ENCODE data around the gene GRB10. TPM values are rescaled to one million over a fixed set of nuclear protein-coding genes. Genes with fewer than 3 reads are reported as not detected.

Gene GRB10
- total RNA-seq, 2 experiments from 2014 or later = 6.3 to 6.6 TPM

GRCh38 chr7:50721160-50721559 lies 61.5 kb downstream of the GRB10 start:
- no peak overlapping the region for H3K27ac Mint-ChIP-seq
- H3K4me3 Mint-ChIP-seq = no peak overlapping the region

GRCh38 chr7:50720295-50720694 lies 62.4 kb downstream of the GRB10 start:
- no peak overlapping the region for H3K4me3 Mint-ChIP-seq
- no peaks in the 10 kb centered on the region for H3K27me3 Mint-ChIP-seq (ENCODE audit: low read depth)
- peaks cover 17% of the 10 kb centered on the region for H3K4me1 Mint-ChIP-seq (ENCODE audit: low read depth)
- ATAC-seq (no peak), DNase-seq (no peak)
- no peak overlapping the region for H3K27ac Mint-ChIP-seq
- no peaks in the 10 kb centered on the region for H3K36me3 Mint-ChIP-seq (ENCODE audit: low read depth)
- POLR2A ChIA-PET = no interaction called here
- CTCF ChIA-PET = no interaction called here
- no peaks in the 10 kb centered on the region for H3K9me3 Mint-ChIP-seq (ENCODE audit: insufficient read depth)

More at GRCh38 chr7:50721160-50721559, 61.5 kb downstream of the GRB10 start:
- DNase-seq (no peak), ATAC-seq (no peak)
- H3K27me3 Mint-ChIP-seq (ENCODE audit: low read depth) = no peaks in the 10 kb centered on the region
- no peaks in the 10 kb centered on the region for H3K36me3 Mint-ChIP-seq (ENCODE audit: low read depth)
- H3K9me3 Mint-ChIP-seq (ENCODE audit: insufficient read depth) = no peaks in the 10 kb centered on the region
- peaks cover 17% of the 10 kb centered on the region for H3K4me1 Mint-ChIP-seq (ENCODE audit: low read depth)
- ChIA-PET POLR2A (no interaction called here), CTCF (no interaction called here)

DNA sequence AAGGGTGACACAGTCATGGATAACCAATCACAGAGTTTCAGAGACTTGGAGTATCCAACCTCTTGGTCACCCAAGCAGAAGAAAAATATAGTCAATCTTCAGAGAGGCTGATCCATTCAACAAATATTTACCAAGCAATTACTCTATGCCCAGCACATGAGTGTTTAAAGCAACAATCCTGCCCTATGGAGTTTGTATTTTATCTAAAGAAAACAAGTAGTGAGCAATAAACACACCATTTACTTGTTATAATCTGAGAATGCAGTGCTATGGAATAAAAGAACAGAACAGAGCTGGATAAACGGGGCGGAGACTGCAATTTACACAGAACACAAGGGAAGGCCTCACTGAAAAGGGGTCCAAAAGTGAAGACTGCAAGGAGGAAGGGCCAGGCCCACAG lies 63.8 kb downstream of the GRB10 start:
- Mint-ChIP-seq H3K27me3 (ENCODE audit: low read depth) (no peaks in the 10 kb centered on the region), H3K27ac (no peak overlapping the region), H3K4me3 (no peak overlapping the region), H3K9me3 (ENCODE audit: insufficient read depth) (no peaks in the 10 kb centered on the region), H3K36me3 (ENCODE audit: low read depth) (no peaks in the 10 kb centered on the region), H3K4me1 (ENCODE audit: low read depth) (peaks cover 5% of the 10 kb centered on the region)
- ChIA-PET CTCF (no interaction called here), POLR2A (no interaction called here)
- ATAC-seq (no peak), DNase-seq (no peak)

DNA sequence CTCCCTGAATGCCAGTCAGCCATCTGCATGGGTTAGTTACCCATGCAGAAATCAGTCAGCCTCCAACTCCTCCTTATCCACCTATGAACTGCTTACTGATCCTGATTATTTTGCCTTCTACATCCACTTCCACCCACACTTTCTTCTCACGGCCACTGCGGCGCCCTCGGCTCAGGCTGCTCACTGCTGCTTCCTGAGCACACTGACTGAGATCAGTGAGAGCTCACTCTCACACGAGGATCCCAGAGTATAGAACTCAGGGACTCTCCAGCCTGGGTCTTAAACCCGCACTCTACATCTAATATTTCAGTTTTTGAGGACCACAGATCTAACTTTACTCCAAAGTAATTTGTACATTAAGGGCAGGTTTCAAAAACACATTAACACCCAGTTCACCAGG lies 64.4 kb downstream of the GRB10 start:
- Mint-ChIP-seq H3K36me3 (ENCODE audit: low read depth) (no peaks in the 10 kb centered on the region), H3K4me3 (no peak overlapping the region), H3K9me3 (ENCODE audit: insufficient read depth) (no peaks in the 10 kb centered on the region), H3K4me1 (ENCODE audit: low read depth) (peaks cover 6% of the 10 kb centered on the region), H3K27me3 (ENCODE audit: low read depth) (peaks cover 3% of the 10 kb centered on the region), H3K27ac (no peak overlapping the region)
- ChIA-PET POLR2A (no interaction called here), CTCF (no interaction called here)
- no peak for ATAC-seq
- no peak for DNase-seq

GRCh38 chr7:50717181-50717580 lies 65.5 kb downstream of the GRB10 start:
- Mint-ChIP-seq H3K4me3 (no peak overlapping the region), H3K36me3 (ENCODE audit: low read depth) (no peaks in the 10 kb centered on the region), H3K4me1 (ENCODE audit: low read depth) (peaks cover 9% of the 10 kb centered on the region), H3K27me3 (ENCODE audit: low read depth) (peaks cover 8% of the 10 kb centered on the region), H3K9me3 (ENCODE audit: insufficient read depth) (no peaks in the 10 kb centered on the region), H3K27ac (no peak overlapping the region)
- DNase-seq (no peak), ATAC-seq (no peak)
- ChIA-PET POLR2A (no interaction called here), CTCF (interaction anchor here (1.2 kb wide), 1 partner anchor 298 kb away, joined by 3 read pairs; no protein-coding TSS in a partner anchor)

- ChIA-PET CTCF (no interaction called here), POLR2A (no interaction called here)
- no peak overlapping the region for H3K4me3 Mint-ChIP-seq
- H3K9me3 Mint-ChIP-seq (ENCODE audit: insufficient read depth) = no peaks in the 10 kb centered on the region
- H3K27ac Mint-ChIP-seq = no peak overlapping the region
- peaks cover 9% of the 10 kb centered on the region for H3K4me1 Mint-ChIP-seq (ENCODE audit: low read depth)
- no peaks in the 10 kb centered on the region for H3K36me3 Mint-ChIP-seq (ENCODE audit: low read depth)
- DNase-seq (no peak), ATAC-seq (no peak)
- peaks cover 9% of the 10 kb centered on the region for H3K27me3 Mint-ChIP-seq (ENCODE audit: low read depth)
Observed at GRCh38 chr7:50714857-50715256, 67.8 kb downstream of the GRB10 start.

DNA sequence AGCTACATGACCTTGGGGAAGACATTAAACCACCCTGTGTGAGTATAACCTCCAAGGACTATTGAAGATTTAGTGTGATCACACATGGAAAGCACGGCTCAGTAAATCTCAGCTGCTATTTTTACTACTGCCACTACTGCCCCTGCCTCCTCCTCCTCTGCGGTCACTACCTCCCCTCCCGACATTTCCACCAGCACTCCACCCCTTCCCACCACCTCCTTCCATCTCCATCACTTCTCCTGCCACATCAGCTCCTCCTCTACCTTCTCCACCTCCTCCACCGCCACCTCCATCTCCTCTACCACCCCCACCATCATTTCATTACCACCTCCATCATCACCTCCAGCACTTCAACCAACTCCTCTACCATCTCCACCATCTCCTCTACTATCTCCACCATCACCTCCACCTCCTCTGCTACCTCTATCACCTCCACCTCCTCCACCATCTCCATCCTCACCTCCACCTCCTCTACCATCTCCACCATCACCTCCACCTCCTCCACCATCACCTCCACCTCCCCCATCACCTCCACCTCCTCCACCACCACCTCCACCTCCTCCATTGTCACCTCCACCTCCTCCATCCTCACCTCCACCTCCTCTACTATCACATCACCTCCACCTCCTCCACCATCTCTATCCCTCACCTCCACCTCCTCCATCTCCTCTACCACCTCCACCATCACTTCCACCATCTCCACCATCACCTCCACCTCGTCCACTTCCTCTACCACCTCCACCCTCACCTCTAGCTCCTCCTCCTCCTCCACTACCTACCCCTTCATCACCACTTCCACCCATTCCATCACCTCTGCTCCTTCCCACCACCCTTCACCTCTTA lies 69.4 kb downstream of the GRB10 start:
- ChIA-PET POLR2A (no interaction called here), CTCF (interaction anchor here (0.9 to 1.1 kb wide), 2 partner anchors 245 to 448 kb away, joined by 3 read pairs; no protein-coding TSS in a partner anchor)
- Mint-ChIP-seq H3K9me3 (ENCODE audit: insufficient read depth) (no peaks in the 10 kb centered on the region), H3K27me3 (ENCODE audit: low read depth) (peaks cover 9% of the 10 kb centered on the region), H3K36me3 (ENCODE audit: low read depth) (no peaks in the 10 kb centered on the region), H3K4me3 (no peak overlapping the region), H3K27ac (peak overlapping the region; percentile 34), H3K4me1 (ENCODE audit: low read depth) (peaks cover 9% of the 10 kb centered on the region)
- DNase-seq = no peak
- no peak for ATAC-seq

DNA sequence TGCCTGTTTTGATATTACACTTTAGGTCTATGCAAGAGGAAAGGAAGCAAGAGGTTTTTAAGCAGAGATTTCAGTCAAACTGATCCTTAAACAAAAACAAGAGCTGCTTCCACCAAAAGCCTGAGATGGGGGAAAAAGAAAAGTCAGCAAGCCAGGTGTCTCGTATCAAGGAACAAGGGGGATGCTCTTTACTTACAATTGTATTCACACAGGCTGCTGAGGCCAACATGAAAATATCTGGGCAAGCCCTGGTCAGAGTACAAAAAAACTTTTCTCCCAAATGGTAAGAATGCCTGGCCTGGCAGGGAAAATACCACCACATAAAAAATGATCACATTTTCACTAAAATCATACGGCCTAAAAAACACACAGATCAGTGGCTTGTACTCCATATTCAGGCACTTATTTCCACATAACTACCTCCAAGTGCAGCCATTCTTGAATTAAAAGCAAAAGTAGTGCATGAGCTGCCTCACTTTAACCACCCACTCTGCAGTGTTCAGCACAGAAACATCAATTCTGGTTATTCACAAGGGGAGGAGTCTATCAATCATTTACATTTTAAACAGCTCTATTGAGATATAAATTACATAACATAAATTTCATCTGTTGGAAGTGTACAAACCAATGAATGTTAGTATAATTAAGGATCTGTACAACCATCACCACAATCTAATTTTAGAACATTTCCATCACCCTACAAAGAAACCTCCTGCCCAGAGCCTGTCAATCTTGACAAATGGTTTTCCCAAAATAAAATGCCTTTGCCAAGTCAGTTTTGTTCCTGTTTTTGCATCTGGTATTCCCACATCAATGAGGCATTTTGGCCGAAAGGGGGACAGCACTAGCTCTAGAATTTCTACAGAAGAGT lies 70.2 kb downstream of the GRB10 start:
- POLR2A ChIA-PET = no interaction called here
- CTCF ChIA-PET = interaction anchor here (0.9 to 1.5 kb wide), 4 partner anchors 98 to 450 kb away, joined by 3 to 5 read pairs (median 3); no protein-coding TSS in a partner anchor
- H3K4me3 Mint-ChIP-seq = no peak overlapping the region
- H3K27ac Mint-ChIP-seq = no peak overlapping the region
- ATAC-seq (no peak), DNase-seq (no peak)
- no peaks in the 10 kb centered on the region for H3K36me3 Mint-ChIP-seq (ENCODE audit: low read depth)
- peaks cover 9% of the 10 kb centered on the region for H3K4me1 Mint-ChIP-seq (ENCODE audit: low read depth)
- H3K9me3 Mint-ChIP-seq (ENCODE audit: insufficient read depth) = no peaks in the 10 kb centered on the region
- peaks cover 9% of the 10 kb centered on the region for H3K27me3 Mint-ChIP-seq (ENCODE audit: low read depth)

- Mint-ChIP-seq H3K4me1 (ENCODE audit: low read depth) (peaks cover 9% of the 10 kb centered on the region), H3K27ac (no peak overlapping the region), H3K4me3 (no peak overlapping the region), H3K9me3 (ENCODE audit: insufficient read depth) (no peaks in the 10 kb centered on the region), H3K27me3 (ENCODE audit: low read depth) (peaks cover 9% of the 10 kb centered on the region), H3K36me3 (ENCODE audit: low read depth) (no peaks in the 10 kb centered on the region)
- no peak for ATAC-seq
- no peak for DNase-seq
- ChIA-PET POLR2A (no interaction called here), CTCF (interaction anchor here (1.3 to 1.5 kb wide), 2 partner anchors 97 to 451 kb away, joined by 3 to 5 read pairs; no protein-coding TSS in a partner anchor)
Observed at GRCh38 chr7:50711271-50712175, 71.2 kb downstream of the GRB10 start.

GRCh38 chr7:50710441-50711154 lies 72.1 kb downstream of the GRB10 start:
- CTCF ChIA-PET = interaction anchor here (1.5 kb wide), 1 partner anchor 452 kb away, joined by 5 read pairs; no protein-coding TSS in a partner anchor
- no peak for ATAC-seq
- POLR2A ChIA-PET = no interaction called here
- Mint-ChIP-seq H3K4me1 (ENCODE audit: low read depth) (peaks cover 9% of the 10 kb centered on the region), H3K27me3 (ENCODE audit: low read depth) (peaks cover 9% of the 10 kb centered on the region), H3K36me3 (ENCODE audit: low read depth) (no peaks in the 10 kb centered on the region), H3K9me3 (ENCODE audit: insufficient read depth) (no peaks in the 10 kb centered on the region), H3K4me3 (no peak overlapping the region), H3K27ac (no peak overlapping the region)
- no peak for DNase-seq

DNA sequence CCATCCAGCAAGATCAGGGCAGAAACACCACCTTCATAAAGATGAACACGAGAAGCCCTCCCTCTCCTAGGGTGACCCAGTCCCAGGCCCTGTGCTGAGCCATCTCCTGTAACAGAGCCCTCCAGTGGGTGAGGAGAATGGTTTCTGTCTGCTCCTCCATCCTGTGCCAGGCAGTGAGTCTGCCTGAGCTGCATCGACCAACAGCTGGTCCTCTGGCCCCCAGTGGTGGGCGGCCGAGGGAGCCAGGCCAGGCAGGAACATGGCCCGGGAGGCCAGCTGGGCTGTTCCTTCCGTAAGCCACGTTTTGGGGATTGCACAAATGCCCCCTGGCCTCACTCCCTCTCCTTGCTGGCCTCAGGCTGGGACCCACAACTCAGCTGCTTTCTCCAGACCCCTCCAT lies 73.5 kb downstream of the GRB10 start:
- CTCF ChIA-PET = no interaction called here
- ATAC-seq (no peak), DNase-seq (no peak)
- Mint-ChIP-seq H3K27ac (no peak overlapping the region), H3K36me3 (ENCODE audit: low read depth) (no peaks in the 10 kb centered on the region), H3K9me3 (ENCODE audit: insufficient read depth) (no peaks in the 10 kb centered on the region), H3K4me1 (ENCODE audit: low read depth) (peaks cover 9% of the 10 kb centered on the region), H3K4me3 (no peak overlapping the region), H3K27me3 (ENCODE audit: low read depth) (peaks cover 9% of the 10 kb centered on the region)
- POLR2A ChIA-PET = no interaction called here
